Measurements from ENCODE around the gene CRY2. TPM values are rescaled to one million over a fixed set of nuclear protein-coding genes. Genes with fewer than 3 reads are reported as not detected.

The CRY2 gene
- total and polyA plus RNA-seq, 12 donors: 14.7 to 57.4 (median 28.8) TPM

DNA sequence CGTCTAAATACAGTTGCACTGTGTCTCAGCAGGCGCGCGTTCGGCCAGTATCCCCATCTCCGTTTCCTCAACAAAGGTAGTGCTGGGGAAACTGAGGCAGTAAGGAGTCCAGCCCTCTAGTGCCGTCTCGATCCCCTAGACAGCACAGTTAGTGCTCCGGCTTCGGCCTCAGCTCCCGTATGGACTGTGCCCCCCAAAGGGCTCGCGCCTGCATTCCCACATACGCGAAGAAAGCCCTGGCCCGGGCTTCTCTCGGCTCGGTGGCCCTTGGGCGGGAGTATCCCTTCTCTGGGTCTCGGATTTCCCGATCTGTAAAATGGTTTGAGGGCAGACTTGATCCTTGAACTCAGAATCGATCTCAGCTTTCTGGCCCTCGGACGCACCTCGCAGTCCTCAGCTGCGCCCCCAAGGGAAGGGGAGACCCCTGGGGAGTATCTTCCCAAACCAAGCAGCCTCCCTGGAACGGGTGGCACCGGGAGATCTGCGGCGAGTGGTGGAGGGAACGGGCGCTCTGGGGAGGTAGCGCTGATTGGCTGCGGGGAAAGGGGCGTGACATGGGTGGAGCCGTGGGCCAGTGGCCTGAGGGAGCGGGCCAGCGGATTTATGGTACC lies 71.2 kb downstream of the CRY2 start:
- DNase-seq: peak; percentile 80 to 91 (median 86)
- Histone ChIP-seq H3K27me3 (no peaks in the 10 kb centered on the region), H3K9me3 (replicated peaks in 1 of 3) (no peaks in the 10 kb centered on the region), H3K36me3 (replicated peaks in 1 of 2) (peaks cover 0 to 27% of the 10 kb centered on the region in 2 donors), H3K4me3 (peak overlapping the region; percentile 3 to 92 (median 67)), H3K4me1 (replicated peaks in 1 of 2) (peaks cover 6 to 38% of the 10 kb centered on the region in 2 donors), H3K27ac (peak overlapping the region; percentile 4 to 95 (median 77))
- TF ChIP-seq, protein P1, sequence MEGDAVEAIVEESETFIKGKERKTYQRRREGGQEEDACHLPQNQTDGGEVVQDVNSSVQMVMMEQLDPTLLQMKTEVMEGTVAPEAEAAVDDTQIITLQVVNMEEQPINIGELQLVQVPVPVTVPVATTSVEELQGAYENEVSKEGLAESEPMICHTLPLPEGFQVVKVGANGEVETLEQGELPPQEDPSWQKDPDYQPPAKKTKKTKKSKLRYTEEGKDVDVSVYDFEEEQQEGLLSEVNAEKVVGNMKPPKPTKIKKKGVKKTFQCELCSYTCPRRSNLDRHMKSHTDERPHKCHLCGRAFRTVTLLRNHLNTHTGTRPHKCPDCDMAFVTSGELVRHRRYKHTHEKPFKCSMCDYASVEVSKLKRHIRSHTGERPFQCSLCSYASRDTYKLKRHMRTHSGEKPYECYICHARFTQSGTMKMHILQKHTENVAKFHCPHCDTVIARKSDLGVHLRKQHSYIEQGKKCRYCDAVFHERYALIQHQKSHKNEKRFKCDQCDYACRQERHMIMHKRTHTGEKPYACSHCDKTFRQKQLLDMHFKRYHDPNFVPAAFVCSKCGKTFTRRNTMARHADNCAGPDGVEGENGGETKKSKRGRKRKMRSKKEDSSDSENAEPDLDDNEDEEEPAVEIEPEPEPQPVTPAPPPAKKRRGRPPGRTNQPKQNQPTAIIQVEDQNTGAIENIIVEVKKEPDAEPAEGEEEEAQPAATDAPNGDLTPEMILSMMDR (IDR thresholded peaks at IDR 0.05): no peak
- TF ChIP-seq POLR2A (IDR thresholded peaks at IDR 0.05): peak in 1 of 2 donors; percentile 14
- intact Hi-C loops (cut with DNase I): loop anchor here in 1 of 2 donors (10.0 kb wide), 1 partner anchor 54 kb away; no protein-coding TSS in a partner anchor
- WGBS, 4 donors: 0 to 1% (median 0%) methylated on average over 11 to 38 of the region's 38 CpGs

DNA sequence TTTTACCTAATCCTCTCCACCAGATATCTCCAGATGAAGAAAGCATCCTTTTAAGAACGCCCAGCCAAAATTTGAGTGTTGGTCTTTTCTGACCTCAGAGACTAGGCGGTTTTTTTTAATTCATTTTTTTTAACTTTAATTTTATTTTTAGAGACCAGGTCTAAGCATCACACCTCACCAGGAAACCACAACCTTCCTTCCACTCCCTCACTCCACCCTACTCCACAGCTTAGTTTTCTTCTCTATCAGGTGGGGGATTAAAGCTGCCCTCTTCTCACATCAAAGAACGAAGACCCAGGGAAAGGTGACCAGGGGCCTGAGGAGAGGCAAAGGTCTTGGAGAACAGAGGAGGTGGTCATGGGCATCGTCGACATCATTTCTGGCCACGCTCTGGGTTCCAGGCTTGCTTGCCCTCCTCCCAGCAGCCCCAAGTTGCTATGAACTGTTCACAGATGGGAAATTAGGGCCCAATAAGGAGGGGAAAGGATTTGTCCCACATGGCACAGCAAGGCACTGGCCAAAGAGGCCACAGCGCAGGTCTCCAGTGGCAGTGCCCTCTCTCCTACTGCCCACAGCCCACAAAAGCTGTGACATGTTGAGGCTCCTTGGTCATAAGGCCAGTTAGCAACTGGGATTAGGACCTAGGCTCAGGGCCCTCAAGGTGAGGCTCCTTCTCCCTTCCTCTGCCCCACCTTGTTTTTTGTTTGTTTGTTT lies 71.8 kb downstream of the CRY2 start:
- Histone ChIP-seq H3K27ac (peak overlapping the region in 2 of 5 donors; percentile 77 to 85), H3K36me3 (replicated peaks in 1 of 2) (peaks cover 0 to 20% of the 10 kb centered on the region in 2 donors), H3K4me1 (replicated peaks in 1 of 2) (peaks cover 6 to 38% of the 10 kb centered on the region in 2 donors), H3K9me3 (replicated peaks in 1 of 3) (no peaks in the 10 kb centered on the region), H3K4me3 (peak overlapping the region in 1 of 4 donors; percentile 92), H3K27me3 (no peaks in the 10 kb centered on the region)
- 54 to 63% (median 60%) methylated on average over 7 of the region's 7 CpGs for WGBS, 4 donors
- DNase-seq: peak in 1 of 7 donors; percentile 9
- intact Hi-C loops (cut with DNase I): loop anchor here in 1 of 2 donors (10.0 kb wide), 1 partner anchor 54 kb away; no protein-coding TSS in a partner anchor
- TF ChIP-seq, protein P1 (IDR thresholded peaks at IDR 0.05): no peak
- TF ChIP-seq POLR2A (IDR thresholded peaks at IDR 0.05): no peak

DNA sequence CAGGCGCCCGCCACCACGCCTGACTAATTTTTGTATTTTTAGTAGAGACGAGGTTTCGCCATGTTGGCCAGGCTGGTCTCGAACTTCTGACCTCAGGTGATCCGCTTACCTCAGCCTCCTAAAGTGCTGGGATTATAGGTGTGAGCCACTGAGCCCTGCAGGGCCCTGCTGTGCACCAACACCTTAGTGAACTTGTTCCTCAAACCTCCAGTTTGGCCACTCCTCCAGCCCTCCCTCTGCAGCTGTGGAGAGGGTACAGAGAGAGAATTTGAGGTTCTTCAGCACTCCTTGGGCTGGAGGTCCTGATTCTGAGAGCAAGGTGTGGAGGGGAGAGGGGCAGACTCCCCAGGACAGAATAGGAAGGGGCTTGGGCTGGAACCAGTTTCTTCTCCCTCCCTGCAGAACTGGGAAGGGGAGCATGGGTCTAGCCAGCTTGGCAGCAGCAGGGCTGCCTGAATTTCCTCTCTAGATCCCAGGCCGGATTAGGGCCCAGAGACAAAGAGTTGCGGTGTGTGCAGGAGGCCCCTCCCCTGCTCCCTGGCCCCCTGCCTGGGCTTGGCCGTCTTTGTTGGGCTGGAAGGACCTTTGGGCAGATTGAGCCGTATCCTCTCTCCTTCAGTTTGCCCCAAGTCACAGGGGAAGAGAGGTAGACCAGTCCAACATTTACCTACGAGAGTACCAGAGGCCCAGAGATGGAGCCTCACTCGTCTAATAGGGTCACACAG lies 72.7 kb downstream of the CRY2 start:
- Histone ChIP-seq H3K9me3 (replicated peaks in 1 of 3) (no peaks in the 10 kb centered on the region), H3K4me3 (no peak overlapping the region), H3K27ac (no peak overlapping the region), H3K27me3 (no peaks in the 10 kb centered on the region), H3K4me1 (replicated peaks in 1 of 2) (peaks cover 6 to 38% of the 10 kb centered on the region in 2 donors), H3K36me3 (replicated peaks in 1 of 2) (peaks cover 0 to 12% of the 10 kb centered on the region in 2 donors)
- TF ChIP-seq, protein P1 (IDR thresholded peaks at IDR 0.05): no peak
- TF ChIP-seq POLR2A (IDR thresholded peaks at IDR 0.05): no peak
- 81 to 90% (median 85%) methylated on average over 13 of the region's 13 CpGs for WGBS, 4 donors
- peak in 1 of 7 donors; percentile 13 for DNase-seq
- intact Hi-C loops (cut with DNase I): loop anchor here in 1 of 2 donors (10.0 kb wide), 1 partner anchor 55 kb away; no protein-coding TSS in a partner anchor
